MCF 10A (cell line): Measurements from ENCODE around the gene PPP2R5C. TPM values are rescaled to one million over a fixed set of nuclear protein-coding genes. Genes with fewer than 3 reads are reported as not detected.

Experiments used
- BruUV-seq: library from RNA; stranded (reverse); fragments of 400-500 nt; replicated peaks from 2 replicates; lab custom pipeline; 2021; lab: Mats Ljungman, UMichigan
- CTCF ChIA-PET: fragments of 300-600 bp; sonication (Branson Sonifier 250); formaldehyde crosslinking; extraction: SDS; loops from one replicate; lab custom pipeline; 2021; ENCODE audit warnings: antibody characterized with exemption, inconsistent platforms; lab: Yijun Ruan, JAX
- POLR2A ChIA-PET: fragments of 300-600, 350-650 bp; sonication (Branson Sonifier 250); formaldehyde crosslinking; extraction: SDS; loops from one replicate; lab custom pipeline; 2020; ENCODE audit warnings: antibody characterized with exemption, inconsistent platforms; lab: Yijun Ruan, JAX
- DNase-seq: peaks from one replicate; pipeline ENCODE4 v3.0.0-alpha.2; 2018; ENCODE audit not compliant: unreplicated experiment
- H3K27ac Mint-ChIP-seq: one replicate; pipeline ENCODE4 v1.8.0; 2022; ENCODE audit warnings: mild to moderate bottlenecking, low read depth, mixed read lengths; ENCODE audit not compliant: unreplicated experiment
- H3K27me3 Mint-ChIP-seq: one replicate; pipeline ENCODE4 v1.8.0; 2022; ENCODE audit warnings: mixed read lengths; ENCODE audit not compliant: insufficient read depth, unreplicated experiment
- H3K36me3 Mint-ChIP-seq: one replicate; pipeline ENCODE4 v1.8.0; 2022; ENCODE audit warnings: mild to moderate bottlenecking, moderate library complexity, mixed read lengths; ENCODE audit not compliant: insufficient read depth, unreplicated experiment
- H3K4me1 Mint-ChIP-seq: one replicate; pipeline ENCODE4 v1.8.0; 2022; ENCODE audit warnings: mixed read lengths; ENCODE audit not compliant: insufficient read depth, unreplicated experiment
- H3K4me3 Mint-ChIP-seq: one replicate; pipeline ENCODE4 v1.8.0; 2022; ENCODE audit warnings: mild to moderate bottlenecking, moderate library complexity, mixed read lengths; ENCODE audit not compliant: unreplicated experiment
- H3K9me3 Mint-ChIP-seq: one replicate; pipeline ENCODE4 v1.8.0; 2022; ENCODE audit warnings: mixed read lengths; ENCODE audit not compliant: unreplicated experiment
- intact Hi-C: fragments of 100-400 bp; cut with micrococcal nuclease; formaldehyde crosslinking; loops from 2 replicates; pipeline ENCODE4 v1.14.1; 2022
- total RNA-seq: library from RNA; stranded (reverse); gene quantifications from 2 replicates; pipeline ENCODE4 v1.2.3, GENCODE V29; 2022
- TF ChIP-seq, protein P1 (sequence below): fragments of 200-600 bp; IDR thresholded peaks from one replicate; pipeline ENCODE4 v1.8.0; 2022; ENCODE audit warnings: antibody characterized with exemption, mild to moderate bottlenecking; ENCODE audit not compliant: unreplicated experiment

The PPP2R5C gene
- total RNA-seq, 1 experiment from 2014 or later, result 118 TPM

DNA sequence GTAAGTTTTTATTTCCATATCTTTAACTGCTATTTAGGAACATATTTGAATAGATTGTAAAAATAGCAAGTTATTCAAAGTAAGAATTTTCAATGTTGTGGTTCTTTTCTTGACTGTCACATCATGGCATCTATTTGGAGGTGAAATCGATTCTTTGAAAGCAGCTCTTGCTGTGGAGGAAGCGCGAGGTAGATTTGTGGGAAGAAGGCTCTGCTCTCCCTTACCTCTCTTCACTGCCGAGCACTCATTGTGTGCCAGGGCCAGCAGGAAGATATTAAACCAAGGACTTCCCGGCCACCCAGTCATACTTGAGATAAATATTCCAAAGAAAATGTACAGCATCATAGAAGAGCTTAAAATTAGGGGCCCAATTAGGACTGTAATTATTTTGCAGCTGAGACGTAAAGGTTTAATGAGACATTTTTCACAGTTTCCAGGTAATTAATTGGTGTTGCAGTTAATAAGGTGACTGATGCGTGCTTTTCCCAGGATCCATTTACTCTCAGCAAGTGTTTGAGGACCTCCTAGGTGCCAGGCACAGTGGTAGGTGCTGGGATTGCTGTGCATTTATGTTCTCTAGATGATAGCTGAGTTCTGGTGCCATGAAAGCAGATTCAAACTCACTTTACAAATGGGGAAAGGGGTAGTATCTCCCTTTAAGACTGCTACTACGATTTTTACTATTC lies 113.7 kb downstream of the PPP2R5C start:
- POLR2A ChIA-PET, result interaction anchor here (1.1 to 1.5 kb wide), 2 partner anchors 64 to 66 kb away, joined by 4 read pairs; no protein-coding TSS in a partner anchor
- H3K36me3 Mint-ChIP-seq, result peaks cover 15% of the 10 kb centered on the region

DNA sequence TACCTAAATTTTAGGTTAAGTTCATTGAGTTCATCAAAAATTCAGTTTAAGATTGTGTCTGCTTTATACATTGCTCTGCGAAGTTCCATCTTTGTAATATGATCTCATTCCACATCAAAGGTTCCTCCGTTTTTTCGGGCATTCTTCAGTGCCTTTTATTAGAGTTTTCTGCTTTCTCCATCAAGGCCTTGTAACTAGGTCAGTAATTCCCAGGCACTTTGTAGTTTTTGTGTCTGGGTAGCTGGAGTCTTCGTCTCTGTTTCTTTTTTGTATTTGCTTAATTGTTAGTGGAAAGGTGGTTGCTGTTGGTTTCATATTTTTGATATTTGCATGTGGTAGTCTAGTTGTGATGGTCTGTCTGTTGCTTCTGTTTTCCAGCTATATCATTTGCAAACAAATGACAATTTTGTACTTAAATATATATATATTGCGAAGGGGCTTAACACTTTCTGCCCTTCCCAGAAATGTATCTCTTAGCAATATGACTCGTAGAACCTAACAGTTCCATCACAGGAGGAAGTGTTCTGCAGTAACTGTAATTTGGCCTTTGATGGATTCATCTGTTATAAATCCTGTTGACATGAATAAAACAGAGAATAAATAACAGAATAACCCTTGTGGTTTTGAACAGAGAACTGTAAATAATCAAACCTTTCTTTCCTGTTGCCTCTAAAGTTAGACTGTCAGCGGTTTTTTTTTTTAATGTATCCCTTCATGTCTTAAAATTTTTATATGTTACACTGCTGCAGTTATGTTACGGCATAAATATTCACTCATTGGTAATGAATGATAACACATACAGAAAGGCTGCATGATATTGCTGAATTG lies 114.4 kb downstream of the PPP2R5C start:
- DNase-seq, result no peak
- TF ChIP-seq, protein P1, sequence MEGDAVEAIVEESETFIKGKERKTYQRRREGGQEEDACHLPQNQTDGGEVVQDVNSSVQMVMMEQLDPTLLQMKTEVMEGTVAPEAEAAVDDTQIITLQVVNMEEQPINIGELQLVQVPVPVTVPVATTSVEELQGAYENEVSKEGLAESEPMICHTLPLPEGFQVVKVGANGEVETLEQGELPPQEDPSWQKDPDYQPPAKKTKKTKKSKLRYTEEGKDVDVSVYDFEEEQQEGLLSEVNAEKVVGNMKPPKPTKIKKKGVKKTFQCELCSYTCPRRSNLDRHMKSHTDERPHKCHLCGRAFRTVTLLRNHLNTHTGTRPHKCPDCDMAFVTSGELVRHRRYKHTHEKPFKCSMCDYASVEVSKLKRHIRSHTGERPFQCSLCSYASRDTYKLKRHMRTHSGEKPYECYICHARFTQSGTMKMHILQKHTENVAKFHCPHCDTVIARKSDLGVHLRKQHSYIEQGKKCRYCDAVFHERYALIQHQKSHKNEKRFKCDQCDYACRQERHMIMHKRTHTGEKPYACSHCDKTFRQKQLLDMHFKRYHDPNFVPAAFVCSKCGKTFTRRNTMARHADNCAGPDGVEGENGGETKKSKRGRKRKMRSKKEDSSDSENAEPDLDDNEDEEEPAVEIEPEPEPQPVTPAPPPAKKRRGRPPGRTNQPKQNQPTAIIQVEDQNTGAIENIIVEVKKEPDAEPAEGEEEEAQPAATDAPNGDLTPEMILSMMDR, result no peak
- no TSS peak for BruUV-seq
- Mint-ChIP-seq H3K9me3 (no peaks in the 10 kb centered on the region), H3K36me3 (peaks cover 20% of the 10 kb centered on the region), H3K27ac (no peak overlapping the region), H3K4me3 (no peak overlapping the region), H3K27me3 (no peaks in the 10 kb centered on the region), H3K4me1 (peaks cover 6% of the 10 kb centered on the region)
- intact Hi-C loops, result no loop called here
- POLR2A ChIA-PET, result interaction anchor here (1.1 to 1.5 kb wide), 2 partner anchors 65 to 67 kb away, joined by 4 read pairs; no protein-coding TSS in a partner anchor
- CTCF ChIA-PET, result interaction anchor here (1.3 kb wide), 1 partner anchor 12 kb away, joined by 5 read pairs; no protein-coding TSS in a partner anchor

More for the DNA sequence above, 113.7 kb downstream of the PPP2R5C start:
- no peak overlapping the region for H3K27ac Mint-ChIP-seq
- intact Hi-C loops, result no loop called here
- TF ChIP-seq, protein P1, result no peak
- BruUV-seq, result no TSS peak
- CTCF ChIA-PET, result interaction anchor here (1.3 to 2.0 kb wide), 2 partner anchors 13 to 104 kb away, joined by 5 to 7 read pairs; no protein-coding TSS in a partner anchor
- no peak overlapping the region for H3K4me3 Mint-ChIP-seq
- no peaks in the 10 kb centered on the region for H3K27me3 Mint-ChIP-seq
- DNase-seq, result no peak
- H3K4me1 Mint-ChIP-seq, result peaks cover 6% of the 10 kb centered on the region
- no peaks in the 10 kb centered on the region for H3K9me3 Mint-ChIP-seq

DNA sequence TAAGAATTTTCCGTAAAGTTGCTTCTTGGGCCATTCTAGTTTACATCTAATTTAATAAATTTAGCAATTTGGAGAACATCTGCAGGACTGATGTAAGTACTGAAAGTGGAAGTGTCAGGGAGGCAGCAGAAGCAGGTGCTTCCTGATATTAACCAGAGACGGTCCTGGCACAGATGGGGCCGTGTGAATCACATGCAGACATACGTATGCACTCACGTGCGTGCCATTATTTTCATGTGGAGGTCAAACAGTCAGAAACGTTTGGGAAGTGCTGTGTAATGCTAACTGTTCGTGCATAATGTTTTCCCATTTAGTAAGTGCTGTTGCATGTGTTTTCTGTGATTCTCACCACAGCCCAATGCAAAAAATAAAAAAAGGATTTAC lies 115.0 kb downstream of the PPP2R5C start:
- CTCF ChIA-PET, result interaction anchor here (0.7 kb wide), 1 partner anchor 106 kb away, joined by 3 read pairs; no protein-coding TSS in a partner anchor
- no peak overlapping the region for H3K27ac Mint-ChIP-seq

More for the DNA sequence above, 115.0 kb downstream of the PPP2R5C start:
- TF ChIP-seq, protein P1, result no peak
- Mint-ChIP-seq H3K4me1 (peaks cover 6% of the 10 kb centered on the region), H3K9me3 (no peaks in the 10 kb centered on the region), H3K4me3 (no peak overlapping the region), H3K27me3 (no peaks in the 10 kb centered on the region), H3K36me3 (peaks cover 20% of the 10 kb centered on the region)
- intact Hi-C loops, result no loop called here
- DNase-seq, result no peak
- POLR2A ChIA-PET, result no interaction called here
- no TSS peak for BruUV-seq
